DMS153 (cell line): ENCODE measurements around the gene WNT9A.

Source experiments
- DNase-seq: peaks from one replicate; lab custom pipeline; 2025; lab: John Stamatoyannopoulos, UW

The WNT9A gene

DNA sequence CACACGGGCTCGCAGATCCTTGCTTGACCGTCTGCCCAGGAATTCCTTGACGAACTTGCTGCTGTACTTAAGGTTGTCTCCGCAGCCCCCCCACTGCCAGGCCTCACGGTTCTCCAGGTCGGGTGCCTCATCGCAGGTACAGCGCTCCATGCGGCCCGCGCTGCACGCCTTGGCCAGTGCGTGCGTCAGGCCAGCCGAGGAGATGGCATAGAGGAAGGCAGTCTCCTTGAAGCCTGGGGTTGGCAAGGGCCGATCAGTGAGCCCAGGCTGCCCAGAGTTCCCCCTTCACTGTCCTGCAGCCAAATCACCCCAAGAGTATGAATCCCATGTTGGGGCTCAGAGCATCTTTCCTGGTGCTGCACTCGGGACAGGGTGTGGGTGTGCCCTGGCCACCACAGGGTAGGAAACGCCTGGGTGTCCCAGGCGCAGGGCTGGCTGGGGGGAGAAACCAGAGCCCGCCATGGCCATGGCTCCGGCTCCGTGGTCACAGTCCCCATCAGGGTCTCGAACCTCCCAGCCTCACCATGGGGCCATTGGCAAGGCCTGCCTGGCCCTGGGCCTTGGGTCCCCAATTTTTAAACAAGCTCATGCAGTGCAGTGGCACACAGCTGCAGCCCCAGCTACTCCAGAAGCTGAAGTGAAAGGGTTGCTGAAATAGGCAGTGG is 23.4 kb downstream of the WNT9A start:
- no peak for DNase-seq

DNA sequence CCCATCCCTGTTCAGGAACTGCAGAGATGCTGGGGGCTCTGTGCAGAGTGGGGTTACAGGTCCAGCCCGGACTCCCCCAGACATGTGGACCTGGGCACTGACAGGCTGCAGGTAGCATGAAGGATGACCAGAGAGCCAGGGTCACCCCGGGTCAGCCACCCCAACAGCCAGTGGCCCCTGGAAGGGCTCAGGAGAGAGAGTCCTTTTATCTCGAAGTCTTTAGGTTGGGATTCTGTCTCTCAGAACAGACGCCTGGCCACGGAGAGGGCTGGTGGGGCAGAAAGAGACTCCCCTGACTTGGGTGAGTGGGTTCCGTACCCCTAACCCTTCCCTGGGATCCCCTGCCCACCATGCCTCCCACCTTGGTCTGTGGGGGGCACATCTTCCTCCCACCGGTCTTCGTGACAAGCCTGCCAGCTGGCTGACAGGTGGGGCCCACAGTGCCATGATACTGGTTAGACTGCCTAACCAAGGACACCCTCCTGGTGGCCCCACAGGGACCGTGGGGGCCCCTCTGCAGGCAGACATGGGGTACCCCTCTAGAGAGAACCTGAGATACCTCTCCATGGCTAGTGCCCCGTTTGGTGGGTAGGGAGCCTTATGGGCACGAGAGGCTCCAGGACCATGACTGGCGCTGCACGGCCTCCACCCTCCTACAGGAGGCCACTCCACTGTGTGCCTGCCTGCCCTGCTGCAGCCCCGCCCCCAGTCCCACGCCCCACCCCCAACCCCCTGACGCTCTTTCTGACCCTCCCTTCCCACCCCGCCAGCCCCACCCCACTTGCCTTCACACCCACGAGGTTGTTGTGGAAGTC is 24.2 kb downstream of the WNT9A start:
- no peak for DNase-seq

DNA sequence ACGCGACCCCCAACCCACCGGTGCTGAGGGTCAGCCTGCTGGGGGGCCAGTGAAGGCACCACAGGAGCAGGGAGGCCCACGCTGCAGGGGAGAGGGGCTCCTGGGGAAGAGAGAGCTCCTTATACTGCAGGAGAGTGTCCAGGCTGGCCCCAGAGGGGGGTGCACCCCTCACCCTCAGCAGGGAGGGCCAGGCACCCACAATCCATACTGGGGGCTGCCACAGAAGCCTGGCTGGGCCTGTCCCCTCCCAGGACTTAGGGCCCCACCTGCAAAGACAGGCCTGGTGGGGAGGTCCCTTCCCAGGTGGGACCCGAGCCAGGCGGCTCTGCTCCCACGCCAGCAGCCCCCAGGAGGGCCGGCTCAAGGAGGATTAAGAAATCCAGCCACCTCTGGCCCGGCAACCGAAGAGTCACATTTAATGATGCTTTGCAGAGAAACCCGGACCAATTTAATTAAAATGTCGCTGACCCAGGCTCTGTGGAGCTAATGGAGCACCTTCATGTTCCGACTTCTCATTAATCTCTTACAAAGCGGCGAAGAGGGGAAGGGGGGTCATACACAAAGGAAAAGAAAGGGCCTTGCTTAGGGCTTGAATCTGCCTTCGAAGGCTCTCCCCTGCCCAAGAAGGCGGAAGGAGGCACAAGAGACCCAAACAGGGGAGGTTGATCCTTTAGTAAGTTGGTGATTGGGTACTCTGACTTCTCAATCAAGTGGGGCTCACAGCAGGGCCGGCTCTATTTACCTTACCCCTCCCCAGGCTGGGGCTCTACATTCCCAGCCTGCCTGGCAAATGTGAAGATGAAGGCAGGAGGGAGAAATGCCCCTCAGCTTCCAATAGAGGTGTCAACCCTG is 25.0 kb downstream of the WNT9A start:
- DNase-seq = no peak

DNA sequence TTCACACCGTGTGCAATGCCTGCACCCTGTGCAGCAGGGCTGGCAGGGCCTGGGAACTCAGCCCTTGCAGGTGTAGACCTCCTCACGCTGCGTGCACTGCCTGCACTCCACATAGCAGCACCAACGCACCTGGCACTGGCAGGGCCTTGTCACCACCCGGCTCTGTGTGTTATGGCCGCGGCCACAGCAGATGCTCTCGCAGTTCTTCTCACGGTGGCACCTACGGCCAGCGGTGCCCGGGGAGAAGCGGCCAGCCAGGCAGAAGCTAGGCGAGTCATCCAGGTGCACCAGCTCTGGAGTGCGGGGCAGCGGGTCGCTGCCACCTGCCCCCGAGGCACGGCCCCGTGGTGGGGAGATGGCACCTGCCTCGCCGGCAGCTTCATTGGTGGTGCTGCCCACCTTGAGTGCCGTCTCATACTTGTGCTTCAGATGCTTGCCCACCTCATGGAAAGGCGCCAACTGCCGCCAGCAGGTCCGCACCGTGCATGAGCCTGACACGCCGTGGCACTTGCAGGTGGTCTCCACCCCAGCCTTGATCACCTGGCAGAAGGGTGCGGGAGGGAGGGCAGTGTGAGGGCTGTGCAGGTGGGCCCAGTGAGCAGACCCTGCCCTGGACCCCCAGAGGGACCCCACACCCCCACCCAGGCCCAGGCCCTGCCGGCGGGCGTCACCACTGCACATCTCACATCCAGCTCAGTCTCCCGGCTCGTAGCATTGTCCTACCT is 26.1 kb downstream of the WNT9A start:
- DNase-seq = no peak

DNA sequence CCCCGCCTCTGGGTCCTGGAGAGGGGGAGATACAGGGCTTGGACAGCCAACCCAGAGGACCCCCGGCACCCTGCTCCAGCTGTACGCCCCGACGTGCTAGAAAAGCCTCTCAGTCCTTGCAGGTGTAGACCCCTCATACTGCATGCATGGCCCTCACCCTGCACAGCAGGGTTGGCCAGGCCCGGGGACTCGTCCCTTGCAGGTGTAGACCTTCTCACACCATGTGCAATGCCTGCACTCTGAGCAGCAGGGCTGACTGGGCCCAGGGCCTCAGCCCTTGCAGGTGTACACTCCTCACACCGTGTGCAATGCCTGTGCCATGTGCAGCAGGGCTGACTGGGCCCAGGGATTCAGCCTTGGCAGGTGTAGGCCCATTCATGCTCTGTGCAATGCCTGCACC is 26.8 kb downstream of the WNT9A start:
- DNase-seq = no peak

DNA sequence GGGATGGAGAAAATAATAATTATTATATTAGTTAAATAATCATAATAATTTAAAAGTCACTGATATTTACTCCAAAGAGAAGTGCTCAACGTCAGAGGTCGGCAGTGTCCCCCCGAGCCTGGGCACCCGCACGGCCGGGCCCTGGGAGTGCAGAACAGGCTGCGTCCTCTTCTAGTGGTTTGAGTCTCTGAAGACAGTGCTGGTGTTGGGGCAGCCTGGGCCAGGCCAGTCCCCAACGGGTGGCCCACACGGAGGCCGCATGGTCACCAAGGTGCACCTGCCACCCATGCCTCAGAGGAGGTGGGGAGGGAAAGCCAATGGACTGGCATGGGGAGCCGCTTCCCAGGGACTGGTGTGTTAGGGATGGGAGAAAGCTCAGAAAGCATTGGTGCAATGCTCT is 27.3 kb downstream of the WNT9A start:
- no peak for DNase-seq

DNA sequence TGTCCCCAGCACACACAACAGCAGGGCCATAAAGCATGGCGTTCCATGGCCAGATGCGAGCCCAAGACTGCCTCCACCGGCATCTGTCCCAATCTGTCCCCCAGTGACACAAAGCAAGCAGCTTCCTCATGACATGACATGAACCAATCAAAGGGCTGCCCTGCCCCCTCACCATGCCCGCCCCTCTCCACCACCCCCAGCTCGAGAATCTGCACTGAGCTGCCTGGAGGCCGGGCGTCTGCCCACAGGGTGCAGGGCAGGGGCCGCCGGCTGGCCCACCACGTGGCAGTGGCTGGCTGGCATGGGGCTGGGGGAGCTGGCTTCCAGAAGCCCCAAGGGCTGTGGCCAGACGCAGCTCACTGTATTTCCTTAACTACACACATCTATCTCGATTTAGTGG is 27.8 kb downstream of the WNT9A start:
- no peak for DNase-seq

DNA sequence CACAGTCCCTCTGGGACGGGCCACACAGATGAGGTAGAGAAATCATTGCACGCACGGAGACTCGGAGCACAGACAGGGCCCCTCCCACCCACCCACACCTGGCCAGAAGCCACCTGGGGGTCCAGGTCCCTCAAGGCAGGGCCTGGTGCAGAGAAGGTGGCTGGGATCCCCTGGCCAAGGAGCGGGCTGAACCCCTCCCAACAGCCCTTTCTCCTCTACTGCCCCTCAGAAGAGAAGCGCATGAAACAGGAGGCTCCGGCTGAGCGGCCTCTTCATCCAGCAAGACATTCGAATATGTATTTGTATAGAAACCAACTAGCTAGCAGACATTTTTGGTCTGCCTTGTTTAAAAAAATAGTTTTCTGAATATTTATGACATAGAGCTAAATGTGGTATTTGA is 29.0 kb downstream of the WNT9A start:
- DNase-seq = no peak

DNA sequence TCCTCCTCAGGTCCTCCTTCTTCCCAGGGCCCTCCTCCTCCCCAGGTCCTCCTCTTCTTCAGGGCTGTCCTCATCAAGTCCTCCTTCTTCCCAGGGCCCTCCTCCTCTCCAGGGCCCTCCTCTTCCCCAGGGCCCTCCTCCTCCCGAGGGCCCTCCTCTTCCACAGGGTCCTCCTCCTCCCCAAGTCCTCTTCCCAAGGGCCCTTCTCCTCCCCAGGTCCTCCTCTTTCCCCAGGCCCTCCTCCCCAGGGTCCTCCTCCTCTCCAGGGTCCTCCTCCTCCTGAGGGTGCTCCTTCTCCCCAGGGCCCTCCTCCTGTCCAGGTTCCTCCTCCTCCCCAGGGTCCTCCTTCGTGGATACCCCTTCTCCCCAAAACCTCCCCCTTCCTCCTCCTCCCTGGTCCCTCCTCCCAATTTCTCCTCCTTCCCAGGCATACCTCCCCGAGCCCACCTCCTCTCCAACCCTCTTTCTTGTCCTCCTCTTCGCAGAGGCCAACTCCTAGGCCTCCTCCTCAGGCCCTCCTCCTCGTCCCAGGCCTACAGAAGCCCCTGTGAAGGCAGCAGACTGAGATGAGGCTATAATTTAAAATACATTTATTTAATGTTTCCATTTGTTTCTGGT is 29.5 kb downstream of the WNT9A start:
- no peak for DNase-seq

DNA sequence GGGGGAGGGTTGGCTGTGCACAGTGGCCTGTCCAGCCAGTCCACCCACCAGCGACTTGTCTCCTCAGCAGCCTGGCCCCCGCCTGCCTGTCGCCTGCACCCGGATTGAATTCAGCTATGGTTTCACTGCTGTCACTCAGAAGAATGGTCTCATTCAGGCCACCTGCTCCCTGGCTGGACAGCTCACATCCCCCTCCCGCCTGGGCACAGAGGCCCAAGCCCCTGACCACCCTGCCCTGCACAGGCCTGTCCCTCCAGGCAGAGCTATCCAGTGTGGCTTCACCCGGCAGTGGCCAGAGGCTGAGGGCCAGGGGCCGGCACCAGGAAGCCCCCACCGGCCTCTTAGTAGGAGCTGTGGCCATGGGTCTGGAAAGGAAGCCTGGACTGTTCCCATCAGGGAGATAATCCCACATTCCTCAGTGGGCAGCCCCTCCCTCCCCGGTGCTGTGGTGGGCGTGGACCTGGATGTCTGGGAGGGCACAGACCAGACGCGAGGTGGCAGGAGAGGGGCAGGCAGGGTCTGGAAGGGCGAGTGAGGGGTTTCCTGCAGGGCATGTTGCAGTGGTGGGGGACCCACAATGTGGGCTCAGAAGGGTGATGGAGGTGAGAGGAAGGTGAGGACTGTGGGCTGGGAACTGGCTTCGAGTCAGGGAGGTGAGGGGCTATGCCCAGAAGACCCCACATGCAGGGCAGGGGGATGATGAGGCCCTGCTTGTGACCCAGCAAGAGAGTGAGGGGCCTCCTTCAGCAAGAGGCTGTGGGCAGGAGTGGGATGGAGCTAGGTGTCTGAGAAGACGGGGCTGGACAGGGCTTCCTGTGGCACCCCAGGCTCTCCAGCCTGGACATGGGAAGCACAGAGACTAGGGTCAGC is 30.4 kb downstream of the WNT9A start:
- no peak for DNase-seq

DNA sequence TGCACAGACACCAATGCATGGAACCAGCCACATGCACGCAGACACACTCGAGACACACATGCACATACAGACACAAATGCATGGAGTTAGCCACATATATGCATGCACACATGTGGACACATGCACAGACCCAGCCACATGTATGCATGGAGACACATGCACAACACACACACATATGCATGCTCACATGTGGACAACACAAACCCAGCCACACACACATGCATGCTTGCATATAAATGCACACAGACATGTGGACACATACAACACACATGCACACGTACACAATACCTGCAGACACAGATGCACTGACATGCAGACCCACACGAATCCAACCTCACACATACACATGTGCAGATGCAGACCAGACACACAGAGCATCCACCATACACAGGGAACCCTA is 31.1 kb downstream of the WNT9A start:
- DNase-seq = no peak

DNA sequence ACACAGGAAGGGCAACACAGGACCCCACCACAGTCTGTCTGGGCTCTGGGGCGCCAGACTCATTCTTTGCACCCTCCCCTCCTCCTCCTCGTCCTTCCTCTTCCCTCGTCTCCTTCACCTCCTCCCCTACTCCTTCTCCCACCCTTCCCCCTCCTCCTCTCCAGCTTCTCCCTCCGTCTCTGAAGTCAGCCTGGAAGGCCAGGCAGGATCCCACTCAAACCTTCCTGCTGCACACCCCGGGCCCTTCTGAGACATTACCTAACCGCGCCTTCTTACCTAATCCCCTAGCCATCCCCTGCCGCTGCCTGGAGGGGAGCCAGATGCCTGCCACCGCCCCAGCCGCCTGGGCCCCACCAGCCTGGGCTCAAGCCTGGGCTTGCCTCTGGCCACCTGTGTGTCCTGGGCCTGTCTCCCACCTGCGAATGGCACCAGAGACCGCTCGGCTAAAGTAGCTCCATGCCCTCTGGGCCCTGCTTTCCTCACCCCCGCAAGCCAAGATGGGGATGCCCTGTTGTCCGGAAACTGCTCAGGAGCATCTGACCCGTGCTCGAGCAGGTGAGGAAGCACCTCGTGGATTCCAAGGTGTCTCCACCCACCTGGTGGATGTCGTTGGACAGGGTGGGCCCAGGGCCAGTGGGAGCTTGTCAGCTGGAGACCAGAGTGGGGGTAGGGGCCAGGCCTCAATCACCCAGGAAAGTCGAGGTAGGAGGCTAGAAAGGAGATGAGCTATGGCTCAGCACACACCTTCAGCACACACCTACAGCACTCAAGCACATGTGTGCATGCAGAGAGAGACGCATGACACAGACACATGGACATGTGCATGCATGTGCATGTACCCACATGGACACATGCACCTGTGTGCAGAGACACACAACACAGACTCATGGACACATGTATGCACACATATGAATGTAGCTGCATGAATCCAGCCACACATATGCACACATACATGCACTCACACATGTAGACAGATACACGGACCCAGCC is 31.9 kb downstream of the WNT9A start:
- DNase-seq = no peak

DNA sequence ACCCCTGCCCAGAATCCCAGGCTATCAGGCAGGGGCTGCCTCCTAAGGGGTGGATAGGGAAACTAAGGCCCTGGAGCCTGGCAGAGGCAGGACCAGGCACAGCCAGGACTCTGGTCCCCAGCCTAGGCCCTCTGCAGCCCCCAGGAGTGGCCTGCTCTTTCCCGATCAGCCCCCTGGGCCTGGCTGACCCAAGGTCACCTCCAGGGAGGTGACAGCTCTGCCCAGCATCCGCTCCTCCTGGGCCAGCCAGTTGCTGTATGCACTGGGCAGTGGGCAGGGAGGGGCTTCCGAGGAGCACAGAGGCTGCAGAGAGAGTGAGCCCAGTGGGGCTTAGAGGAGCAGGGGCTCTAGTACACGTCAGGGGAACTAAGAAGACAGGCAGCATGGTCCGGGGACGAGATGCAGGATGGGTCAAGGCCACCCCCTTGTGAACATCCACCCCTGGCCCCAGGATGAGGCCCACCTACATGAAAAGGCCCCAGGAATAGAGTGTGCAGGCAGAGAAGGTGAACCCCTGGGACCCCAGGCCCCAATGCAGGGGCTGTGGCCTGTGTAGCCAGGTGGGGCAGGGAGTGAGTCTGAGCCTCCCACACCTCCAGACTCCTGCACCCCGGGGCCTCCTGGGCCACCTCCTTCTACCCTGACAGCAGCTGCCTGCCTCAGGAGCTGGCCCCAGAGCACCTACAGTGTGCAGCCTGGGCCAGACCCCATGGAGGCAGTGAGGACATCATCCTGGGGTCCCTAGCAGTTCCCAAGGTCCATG is 32.8 kb downstream of the WNT9A start:
- DNase-seq = no peak

DNA sequence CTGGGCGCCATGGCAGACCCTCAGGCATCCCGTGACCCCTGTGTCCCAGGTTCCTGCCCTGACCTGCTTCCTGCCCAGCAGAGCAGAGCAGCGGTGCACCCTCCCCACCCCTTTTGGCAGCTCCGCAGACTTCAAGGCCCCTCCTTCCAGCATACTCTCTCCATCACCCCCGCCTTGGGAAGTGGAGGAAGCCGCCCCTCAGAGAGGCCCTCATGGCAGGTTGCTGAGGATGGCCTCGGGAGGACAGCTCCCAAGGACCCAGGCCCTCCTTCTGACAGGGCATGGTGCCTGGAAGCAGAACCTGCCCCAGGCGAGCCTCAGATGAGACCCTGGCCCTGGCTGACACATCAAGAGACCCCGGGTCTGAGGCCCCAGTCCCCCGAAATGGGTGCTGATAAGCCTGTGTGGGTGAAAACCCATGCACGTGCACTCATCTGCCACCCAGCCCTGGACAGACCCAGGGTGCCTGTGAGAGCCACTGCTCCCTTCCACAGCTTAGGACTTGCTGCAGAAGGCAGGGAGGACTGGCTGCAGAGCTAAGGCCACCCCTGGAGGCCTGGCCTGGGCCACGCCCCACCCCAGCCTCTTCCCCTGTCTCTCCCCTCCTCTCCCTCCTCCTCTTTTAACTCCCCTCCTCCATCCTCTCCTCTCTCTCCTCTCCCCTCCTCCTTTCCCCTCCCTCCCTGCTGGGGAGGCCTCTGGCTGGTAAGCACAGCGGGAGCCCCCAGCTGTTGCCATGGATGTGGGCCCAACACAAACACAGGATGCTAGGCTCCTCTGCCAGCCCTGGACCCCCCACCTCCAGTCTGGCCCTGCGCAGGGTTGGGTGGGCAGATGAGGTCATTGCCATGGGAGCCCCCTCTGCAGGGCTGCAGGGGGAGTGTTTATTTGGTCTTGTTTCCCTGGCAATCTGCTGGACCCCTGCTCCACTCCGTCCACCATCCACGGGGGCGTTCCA is 33.7 kb downstream of the WNT9A start:
- no peak for DNase-seq

DNA sequence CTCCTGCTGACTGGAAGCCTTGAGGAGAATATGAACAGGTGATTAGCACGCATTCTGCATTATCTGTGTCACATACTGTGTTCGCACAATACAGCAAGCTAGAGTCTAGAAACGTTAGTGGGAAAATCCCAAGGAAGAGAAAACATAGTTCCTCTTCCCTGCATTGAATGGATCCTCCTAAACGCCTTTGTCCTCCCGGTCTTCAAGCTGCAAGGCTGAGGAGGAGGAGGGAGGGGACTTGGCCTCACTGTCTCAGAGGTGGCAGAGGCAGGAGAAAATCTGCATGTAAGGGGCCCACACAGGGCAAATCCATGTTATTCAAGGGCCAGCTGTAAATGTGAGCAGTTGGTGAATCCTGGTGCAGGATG is 34.4 kb downstream of the WNT9A start:
- DNase-seq = no peak

DNA sequence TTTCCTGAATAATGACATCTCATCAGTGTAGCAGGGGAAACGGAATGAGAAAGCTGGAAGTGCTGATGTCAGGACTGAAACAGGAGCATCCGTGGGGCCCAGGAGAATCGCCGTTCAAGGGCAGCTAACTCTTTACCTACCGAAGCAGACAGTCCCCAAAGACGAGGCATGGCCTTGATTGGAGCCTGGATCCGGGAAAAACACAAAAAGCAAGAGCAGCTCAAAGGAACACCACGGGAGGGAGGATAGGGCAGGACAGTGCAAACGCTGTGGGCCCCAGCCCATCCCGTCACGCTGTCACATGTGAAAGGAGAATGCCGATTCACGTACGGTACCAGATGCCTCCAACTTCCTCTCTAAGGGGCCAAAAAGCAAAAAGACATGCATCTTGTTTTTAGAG is 34.9 kb downstream of the WNT9A start:
- no peak for DNase-seq

DNA sequence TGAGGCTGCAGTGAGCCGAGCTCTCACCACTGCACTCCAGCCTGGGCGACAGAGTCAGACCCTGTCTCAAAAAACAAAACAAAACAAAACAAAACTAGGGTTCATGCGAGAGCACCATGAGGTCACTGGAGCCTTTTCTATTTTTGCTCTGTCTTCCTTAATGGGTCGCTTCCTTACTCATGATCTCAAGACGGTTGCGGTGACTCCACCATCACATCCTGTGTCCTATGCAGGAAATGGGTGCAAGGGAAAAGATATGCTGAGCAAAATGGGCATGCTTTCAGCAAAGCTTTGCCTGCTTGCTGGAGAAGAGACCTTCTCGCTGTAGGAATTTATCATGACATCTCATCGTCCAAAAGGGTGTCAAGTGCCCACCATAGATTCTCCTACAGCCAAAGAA is 36.4 kb downstream of the WNT9A start:
- no peak for DNase-seq
